Hematopoietic multipotent progenitor cell treated with erythropoietin and hydrocortisone succinate and interleukin-3 and kit ligand, for 4 days (in vitro differentiated cells): ENCODE data around the gene SIRT1.
"Not testable (repeated sequence)": the region's sequence is repeated elsewhere in the genome, so short reads cannot be mapped to it uniquely, and the experiment has no call there.

Experiments used
- DNase-seq: peaks from one replicate; pipeline ENCODE4 v3.0.0-alpha.2; 2015

SIRT1 gene

DNA sequence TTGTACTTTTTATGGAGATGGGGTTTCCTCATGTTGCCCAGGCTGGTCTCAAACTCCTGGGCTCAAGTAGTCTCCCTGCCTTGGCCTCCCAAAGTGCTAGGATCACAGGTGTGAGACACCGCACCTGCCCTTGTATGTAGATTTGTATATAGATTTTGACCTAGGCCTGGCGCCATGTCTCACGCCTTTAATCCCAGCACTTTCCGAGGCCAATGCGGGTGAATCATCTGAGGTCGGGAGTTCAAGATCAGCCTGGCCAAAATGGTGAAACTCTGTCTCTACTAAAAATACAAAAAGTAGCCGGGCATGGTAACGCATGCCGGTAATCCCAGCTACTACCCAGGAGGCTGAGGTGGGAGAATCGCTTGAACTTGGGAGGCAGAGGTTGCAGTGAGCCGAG lies 7.0 kb upstream of the SIRT1 start:
- DNase-seq: not testable (repeated sequence)

DNA sequence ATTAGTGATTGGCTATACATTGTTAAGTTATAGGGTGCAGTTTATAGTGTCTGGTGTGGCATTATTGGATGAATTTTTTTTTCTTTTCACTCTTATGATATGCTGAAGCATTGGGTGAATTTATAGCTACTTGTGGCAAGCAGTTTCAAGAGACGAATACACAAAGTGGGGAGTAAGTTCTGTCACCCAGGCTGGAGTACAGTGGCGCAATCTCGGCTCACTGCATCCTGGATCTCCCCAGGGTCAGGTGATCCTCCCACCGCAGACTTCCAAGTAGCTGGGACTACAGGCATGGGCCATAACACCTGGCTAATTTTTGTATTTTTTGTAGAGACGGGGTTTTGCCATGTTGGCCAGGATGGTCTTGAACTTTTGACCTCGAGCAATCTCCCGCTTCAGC lies 6.3 kb upstream of the SIRT1 start:
- DNase-seq: no peak

DNA sequence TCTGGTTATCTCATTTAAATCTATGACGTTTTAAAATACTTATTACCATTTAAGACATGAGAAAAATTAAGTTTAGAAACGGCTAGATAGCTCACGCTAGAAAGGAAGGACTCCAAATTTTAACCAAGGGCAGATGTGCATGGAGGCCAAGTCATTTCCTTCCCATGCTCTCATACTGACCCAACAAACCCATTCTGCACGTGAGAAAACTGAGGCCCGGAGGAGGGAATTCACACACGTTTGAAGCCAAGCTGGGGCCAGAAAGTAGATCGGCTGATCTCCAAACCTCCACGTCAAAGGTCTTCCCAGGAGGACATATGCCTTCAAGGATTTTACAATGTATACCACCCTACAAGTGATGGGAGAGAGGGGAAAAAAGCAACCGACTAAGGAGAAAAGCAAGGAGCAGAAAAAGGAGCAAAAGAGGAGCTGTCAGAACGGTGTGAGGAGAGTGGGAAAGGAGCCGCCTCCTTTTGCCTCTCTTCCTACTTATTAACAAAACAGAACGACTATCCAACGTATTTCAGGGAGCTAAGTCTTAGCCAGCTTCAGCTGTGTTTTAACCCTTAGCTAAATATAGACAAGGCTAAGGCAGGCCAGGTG lies 645 bp upstream of the SIRT1 start:
- DNase-seq: peak; percentile 16

DNA sequence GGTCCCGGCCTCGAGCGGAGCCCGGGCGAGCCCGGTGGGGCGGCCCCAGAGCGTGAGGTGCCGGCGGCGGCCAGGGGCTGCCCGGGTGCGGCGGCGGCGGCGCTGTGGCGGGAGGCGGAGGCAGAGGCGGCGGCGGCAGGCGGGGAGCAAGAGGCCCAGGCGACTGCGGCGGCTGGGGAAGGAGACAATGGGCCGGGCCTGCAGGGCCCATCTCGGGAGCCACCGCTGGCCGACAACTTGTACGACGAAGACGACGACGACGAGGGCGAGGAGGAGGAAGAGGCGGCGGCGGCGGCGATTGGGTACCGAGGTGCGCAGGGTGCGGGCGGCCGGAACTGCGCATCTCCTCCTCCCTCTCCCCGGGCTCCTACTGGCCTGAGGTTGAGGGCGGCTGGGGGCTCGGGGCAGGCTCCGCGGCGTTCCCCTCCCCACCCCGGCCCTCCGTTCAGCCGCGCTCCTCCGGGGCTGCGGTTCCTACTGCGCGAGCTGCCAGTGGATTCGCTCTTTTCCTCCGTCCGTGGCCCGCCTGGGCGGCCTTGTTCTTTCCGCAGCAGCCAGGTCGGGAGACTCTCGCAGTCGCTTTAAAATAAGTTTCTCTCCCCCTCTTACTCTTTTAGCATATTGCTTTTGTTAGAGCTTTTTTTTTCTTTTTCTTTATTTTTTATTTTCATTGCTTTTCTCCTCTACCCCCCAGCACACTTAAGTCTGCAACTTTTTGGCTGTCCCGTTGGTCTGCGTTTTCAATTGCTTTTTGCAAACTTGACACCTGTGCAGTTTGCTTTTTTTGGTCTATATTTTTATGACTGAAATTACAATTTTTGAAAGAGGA lies 600 bp downstream of the SIRT1 start:
- peak; percentile 94 for DNase-seq

DNA sequence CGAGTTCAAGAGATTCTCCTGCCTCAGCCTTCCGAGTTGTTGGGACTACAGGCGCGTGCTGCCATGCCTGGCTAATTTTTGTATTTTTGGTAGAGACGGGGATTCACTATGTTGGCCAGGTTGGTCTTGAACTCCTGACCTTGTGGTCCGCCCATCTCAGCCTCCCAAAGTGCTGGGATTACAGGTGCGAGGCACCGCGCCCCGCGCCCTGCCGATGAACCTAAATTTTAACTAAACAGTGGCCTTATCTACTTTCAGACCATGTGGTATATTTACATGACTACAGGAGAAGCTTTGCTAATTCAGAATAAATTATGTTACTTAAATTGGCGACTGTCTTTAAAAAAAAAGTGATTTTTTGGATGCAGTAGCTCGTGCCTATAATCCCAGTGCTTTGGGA lies 9.2 kb downstream of the SIRT1 start:
- DNase-seq: no peak

DNA sequence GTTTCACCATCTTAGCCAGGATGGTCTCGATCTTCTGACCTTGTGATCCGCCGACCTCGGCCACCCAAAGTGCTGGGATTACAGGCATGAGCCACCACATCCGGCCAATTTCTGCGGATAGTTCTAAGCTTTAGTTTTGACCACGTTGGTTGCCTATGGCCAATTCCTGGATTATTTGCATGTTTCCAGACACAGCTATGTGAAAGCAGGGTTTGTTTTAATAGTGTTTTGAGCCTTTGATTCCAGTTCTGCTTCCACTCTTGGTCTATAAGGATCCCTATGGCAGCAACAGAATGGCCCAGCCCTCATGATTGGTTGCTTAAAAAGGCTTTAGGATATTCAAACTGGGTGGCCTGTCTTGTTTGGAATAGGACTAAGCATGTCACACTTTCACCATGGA lies 19.1 kb downstream of the SIRT1 start:
- DNase-seq: no peak

DNA sequence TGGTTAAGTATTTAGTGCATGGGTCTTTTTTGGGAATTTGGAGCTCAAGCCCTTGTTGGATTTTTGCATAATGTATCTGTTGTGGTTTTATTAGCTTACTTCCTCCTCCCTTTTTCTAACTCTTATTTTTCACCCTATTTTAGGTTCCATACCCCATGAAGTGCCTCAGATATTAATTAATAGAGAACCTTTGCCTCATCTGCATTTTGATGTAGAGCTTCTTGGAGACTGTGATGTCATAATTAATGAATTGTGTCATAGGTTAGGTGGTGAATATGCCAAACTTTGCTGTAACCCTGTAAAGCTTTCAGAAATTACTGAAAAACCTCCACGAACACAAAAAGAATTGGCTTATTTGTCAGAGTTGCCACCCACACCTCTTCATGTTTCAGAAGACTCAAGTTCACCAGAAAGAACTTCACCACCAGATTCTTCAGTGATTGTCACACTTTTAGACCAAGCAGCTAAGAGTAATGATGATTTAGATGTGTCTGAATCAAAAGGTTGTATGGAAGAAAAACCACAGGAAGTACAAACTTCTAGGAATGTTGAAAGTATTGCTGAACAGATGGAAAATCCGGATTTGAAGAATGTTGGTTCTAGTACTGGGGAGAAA lies 28.0 kb downstream of the SIRT1 start:
- DNase-seq: no peak

DNA sequence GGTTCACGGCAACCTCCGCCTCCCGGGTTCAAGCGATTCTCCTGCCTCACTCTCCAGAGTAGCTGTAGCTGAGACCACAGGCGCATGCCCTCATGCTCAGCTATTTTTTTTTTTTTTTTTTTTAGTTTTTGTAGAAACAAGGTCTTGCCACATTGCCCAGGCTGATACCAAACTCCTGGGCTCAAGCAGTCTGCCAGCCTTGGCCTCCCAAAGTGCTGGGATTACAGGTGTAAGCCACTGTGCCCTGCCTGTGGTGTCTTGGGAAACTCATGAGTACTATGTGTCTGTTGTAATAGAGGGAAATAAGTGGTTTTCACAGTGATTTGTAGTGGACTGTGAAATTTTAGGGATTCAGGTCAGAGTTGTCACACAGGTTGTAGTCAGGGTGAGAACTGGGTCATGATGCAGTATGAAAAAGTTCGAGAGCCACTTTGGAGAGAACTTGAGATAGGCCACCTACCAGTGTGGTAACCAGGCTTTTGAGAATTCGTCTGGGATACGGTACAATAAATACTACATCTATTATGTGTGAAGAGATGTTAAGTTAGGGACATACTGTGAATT lies 30.4 kb downstream of the SIRT1 start:
- no peak for DNase-seq

DNA sequence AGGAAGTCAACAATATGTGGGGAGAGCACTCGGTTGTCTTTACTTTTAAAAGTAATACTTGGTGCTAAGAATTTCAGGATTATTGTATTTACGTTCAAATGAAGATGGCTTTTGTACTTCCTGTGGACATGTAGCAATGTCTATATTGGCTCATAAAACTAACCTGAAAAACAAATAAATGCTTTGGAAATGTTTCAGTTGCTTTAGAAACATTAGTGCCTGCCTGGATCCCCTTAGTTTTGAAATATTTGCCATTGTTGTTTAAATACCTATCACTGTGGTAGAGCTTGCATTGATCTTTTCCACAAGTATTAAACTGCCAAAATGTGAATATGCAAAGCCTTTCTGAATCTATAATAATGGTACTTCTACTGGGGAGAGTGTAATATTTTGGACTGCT lies 32.7 kb downstream of the SIRT1 start:
- no peak for DNase-seq

DNA sequence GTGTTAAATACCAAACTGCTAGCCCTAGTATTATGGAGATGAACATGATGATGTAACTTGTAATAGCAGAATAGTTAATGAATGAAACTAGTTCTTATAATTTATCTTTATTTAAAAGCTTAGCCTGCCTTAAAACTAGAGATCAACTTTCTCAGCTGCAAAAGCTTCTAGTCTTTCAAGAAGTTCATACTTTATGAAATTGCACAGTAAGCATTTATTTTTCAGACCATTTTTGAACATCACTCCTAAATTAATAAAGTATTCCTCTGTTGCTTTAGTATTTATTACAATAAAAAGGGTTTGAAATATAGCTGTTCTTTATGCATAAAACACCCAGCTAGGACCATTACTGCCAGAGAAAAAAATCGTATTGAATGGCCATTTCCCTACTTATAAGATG lies 33.2 kb downstream of the SIRT1 start:
- DNase-seq: no peak

DNA sequence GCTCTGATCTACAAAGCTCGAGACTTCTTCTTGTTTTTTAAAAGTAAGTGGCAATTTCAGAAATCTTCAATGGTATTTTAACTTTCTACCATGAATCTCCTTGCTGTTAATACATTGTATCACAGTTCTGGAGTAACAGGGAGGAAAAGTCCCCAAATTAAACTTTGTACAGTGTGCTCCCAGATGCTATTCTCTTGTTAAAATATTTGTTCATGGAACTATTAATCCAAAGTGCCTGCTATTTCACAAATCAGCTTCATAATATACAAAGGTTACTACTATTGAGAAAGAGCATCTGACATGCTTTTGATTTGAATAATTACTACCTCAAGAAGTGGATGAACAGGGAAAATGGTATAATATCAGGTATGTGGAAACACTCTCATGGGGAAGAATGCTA lies 36.6 kb downstream of the SIRT1 start:
- DNase-seq: no peak

DNA sequence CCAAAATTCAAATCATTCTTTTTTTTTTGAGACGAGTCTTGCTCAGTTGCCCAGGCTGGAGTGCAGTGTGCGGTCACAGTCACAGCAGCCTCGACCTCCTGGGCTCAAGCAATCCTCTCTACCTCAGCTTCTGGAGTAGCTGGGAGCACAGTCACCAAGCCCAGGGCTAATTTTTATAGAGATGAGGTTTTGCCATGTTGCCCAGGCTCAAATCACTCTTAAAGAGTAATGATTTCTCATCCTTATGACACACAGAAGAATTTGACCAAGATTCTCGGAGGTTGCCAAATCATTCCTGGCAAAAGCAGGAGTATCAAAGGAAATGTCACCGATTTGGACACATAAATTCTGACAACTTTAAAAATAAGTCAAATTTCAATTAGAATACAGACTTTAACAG lies 39.1 kb downstream of the SIRT1 start:
- no peak for DNase-seq

DNA sequence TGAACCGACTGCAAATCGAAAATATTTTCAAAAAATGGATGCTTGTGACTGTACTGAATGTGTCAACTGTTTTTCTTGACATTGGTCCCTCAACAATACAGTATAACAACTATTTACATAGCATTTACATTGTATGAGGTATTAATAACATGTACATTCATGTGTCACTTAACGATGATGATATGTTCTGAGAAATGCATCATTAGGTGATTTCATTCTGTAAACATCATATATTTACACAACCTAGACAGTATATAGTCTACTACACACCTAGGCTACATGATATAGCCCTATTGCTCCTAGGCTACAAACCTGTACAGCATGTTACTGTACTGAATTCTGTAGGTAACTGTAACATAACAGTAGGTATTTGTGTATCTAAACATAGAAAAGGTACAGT lies 39.7 kb downstream of the SIRT1 start:
- DNase-seq: no peak

DNA sequence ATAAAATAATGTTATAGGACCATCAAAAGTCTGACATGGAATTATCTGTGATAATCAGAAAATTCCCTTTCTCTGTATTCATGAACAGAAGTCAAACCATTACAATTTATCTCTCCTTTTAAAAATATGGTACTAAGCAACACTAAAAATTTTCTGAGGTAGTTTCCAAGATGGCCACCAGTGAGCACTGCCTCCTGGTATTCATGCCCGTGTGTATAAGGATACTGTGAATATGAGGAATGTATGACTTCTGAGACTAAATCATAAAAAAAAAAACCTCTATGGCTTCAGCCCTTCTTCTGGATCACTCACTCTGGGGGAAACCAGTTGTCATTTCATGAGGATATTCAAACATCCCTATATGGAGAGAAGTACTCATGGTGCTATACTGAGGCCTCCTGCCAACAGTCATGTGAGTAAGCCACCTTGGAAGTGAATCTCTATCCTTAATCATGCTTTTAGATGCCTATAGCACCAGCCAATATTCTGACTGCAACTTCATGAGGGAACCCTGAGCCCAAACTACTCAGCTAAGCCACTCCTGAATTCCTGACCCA lies 41.1 kb downstream of the SIRT1 start:
- DNase-seq: no peak

DNA sequence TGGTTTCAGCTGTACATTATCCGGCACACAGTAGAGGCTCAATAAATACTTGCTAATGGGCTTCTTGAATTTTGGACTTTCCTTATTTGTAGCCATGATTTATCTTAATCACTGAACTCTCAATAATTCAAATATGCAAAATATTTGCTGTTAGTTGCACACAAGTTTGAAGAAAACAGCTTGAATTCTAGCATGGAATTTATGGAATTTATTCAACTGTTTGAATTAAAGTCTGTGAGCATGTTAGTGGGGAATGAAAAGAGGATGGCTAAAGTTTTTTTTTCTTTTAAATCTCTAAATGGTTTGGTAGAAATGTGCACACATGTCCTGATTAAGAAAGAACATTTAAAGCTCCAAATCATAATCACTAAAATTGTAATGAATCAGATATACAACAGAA lies 42.5 kb downstream of the SIRT1 start:
- DNase-seq: no peak

DNA sequence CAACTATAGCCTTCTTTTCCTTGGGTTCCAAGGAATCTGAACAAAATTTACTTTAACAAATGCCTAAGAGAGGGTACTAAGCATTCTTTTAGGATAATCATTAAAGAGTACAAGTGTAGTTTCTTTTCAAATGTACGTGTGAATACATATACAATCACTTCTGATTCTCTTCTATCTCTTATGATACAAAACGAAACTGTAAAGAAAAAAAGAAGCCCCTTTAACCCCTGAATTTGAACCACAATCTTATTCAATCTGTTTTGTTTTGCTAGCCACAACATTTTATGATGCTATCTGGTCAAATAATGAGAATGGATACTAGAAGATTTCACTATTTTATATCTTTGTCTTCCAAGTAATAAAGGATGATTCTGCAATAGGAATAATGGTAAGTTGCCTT lies 48.7 kb downstream of the SIRT1 start:
- DNase-seq: no peak

DNA sequence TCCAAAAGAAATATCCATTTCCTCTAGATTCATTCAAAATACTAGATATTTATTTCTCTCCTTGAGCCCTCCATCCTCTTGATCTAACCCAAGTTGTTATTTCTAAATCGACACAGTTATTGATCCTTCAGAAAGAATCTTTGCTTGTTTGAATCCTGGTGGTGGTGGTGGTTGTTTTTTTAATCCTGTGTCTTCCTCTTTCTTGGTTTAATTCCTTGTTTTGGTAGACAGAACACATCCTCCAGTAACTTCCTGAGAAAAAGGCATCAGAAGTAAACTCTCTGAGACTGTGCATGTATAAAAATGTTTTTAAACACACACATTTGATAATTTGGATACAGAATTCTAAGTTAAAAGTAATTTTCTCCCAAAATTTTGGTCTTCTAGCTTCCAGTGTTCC lies 49.9 kb downstream of the SIRT1 start:
- no peak for DNase-seq

DNA sequence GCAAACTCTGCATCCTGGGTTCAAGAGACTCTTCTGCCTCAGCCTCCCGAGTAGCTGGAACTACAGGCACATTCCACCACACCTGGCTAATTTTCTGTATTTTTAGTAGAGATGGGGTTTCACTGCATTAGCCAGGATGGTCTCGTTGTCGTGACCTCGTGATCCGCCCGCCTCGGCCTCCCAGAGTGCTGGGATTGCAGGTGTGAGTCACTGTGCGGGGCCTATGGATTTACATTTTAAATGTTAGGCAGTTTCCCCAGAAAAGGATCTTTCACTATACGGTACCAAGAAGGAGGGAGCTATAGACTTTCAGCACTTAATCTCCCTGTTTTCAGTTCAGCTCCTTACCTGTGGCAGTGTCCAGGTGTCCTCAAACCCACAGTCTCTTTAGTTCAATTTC lies 50.8 kb downstream of the SIRT1 start:
- no peak for DNase-seq

DNA sequence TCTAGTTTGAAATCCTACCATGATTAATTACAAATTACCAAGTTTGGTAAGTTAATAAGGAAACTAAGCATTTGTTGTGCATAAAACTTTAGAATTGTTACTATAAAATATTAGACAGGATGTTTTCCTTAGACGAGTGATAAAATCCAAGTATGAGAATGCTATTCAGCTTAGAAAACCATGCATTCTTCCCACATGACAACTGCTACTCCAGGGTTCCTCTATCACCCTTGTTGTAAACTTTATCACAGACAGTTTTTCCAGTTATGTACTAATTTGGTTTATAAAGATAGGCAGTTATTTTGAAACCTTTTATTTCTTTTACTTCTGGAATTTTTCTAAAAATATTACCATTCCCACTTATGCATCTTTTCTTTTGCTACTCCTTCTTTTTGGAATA lies 52.0 kb downstream of the SIRT1 start:
- no peak for DNase-seq

DNA sequence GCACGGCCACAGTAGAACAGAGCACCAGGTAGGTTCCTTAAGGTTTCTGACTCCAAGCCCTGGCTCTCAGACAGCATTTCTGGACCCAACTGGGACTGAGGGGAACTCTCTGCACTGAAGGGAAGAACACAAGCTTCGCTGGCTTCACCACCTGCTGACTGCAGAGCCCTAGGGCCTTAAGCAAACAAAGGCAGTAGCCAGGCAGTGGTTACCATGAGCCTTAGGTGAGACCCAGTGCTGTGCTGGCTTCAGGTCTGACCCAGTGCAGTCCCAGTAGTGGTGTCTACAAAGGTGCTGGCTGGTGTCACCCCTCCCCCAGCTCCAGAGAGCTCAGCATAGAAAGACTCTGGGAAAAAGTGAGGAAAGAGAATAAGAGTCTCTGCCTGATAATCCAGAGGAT lies 59.5 kb downstream of the SIRT1 start:
- DNase-seq: no peak

DNA sequence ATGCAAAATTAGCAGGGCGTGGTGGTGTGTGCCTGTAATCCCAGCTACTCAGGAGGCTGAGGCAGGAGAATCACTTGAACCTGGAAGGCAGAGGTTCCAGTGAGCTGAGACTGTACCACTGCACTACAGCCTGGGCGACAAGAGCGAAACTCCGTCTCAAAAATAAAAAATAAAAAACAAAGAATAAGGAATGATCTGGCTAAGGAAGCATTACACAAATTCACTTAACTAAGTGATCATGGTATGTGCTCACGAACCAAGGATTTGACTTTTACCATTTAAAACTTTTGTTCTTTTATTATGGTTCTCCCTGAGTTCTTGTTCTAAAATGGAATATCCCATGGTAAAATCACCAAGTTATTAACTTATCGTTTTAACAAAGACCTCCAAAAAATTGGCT lies 71.2 kb downstream of the SIRT1 start:
- no peak for DNase-seq

DNA sequence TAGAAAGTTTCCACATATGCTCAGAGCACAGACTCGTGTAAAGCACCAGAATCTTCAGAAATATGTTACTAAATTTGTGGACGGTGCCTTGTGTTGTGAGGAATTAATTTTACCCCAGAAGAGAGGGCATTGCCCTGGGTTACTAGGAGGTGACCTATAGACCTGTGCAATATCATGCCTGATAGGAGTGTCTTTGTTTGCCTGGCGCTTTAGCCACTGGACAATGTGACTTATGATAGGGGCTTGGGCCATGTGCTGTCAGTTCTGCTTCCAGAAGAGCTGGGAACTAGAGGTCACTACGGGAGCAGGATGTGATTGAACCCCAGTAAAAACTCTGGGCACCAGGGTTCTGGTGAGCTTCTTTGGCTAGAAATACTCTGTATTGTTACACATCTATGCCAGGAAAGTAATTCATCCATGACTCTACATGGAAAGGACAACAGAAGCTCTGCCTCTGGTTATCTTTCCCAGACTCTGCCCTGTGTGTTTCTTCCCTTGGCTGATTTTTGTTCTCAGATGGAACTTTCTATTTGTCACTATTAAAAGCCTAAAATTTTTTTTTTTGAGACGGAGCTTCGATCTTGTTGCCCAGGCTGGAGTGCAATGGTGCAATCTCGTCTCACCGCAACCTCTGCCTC lies 75.5 kb downstream of the SIRT1 start:
- DNase-seq: no peak

DNA sequence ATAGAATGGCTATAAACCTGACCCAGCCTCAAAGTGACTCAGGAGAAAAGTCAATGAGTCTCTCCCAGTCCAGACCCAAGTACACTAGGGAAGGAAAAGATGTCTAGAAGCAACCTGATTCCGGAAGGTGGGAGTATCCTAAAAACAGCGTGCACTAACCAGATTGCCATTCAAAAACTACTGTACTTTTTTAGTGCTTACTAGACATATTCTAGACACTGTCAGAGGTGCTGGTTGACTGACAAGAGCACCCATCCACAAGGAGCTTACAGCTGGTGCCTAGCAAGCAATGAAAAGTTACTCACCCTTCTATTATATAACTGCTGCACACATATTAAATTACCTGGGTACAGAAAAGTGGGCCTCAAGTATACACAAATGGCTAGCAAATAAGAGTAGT lies 81.0 kb downstream of the SIRT1 start:
- no peak for DNase-seq
